HEK293 (cell line): ENCODE data around the gene GPR4.
A peak's percentile ranks its signal among the peaks of the same experiment; 100 is the strongest.

Experiments used
- FEZF1 ChIP-seq: fragments of 450-650 bp; formaldehyde crosslinking; IDR thresholded peaks from 2 replicates; pipeline ENCODE4 v1.5.1; 2016; ENCODE audit warnings: missing biosample characterization, missing genetic modification characterization
- GLIS1 ChIP-seq: fragments of 450-650 bp; formaldehyde crosslinking; IDR thresholded peaks from 2 replicates; pipeline ENCODE4 v1.5.1; 2016; ENCODE audit warnings: missing biosample characterization, missing genetic modification characterization
- KLF8 ChIP-seq: fragments of 450-650 bp; formaldehyde crosslinking; IDR thresholded peaks from 2 replicates; pipeline ENCODE4 v1.5.1; 2016; ENCODE audit warnings: missing biosample characterization, missing genetic modification characterization
- MEIS1 ChIP-seq: sonication (generic); formaldehyde crosslinking; IDR thresholded peaks from 2 replicates; pipeline ENCODE4 v1.8.1; 2022; ENCODE audit warnings: missing genetic modification reagents, mild to moderate bottlenecking, borderline replicate concordance
- MYNN ChIP-seq: fragments of 450-650 bp; formaldehyde crosslinking; IDR thresholded peaks from 2 replicates; pipeline ENCODE4 v1.5.1; 2016; ENCODE audit warnings: missing biosample characterization, missing genetic modification characterization, borderline replicate concordance
- OVOL3 ChIP-seq: fragments of 450-650 bp; formaldehyde crosslinking; IDR thresholded peaks from 2 replicates; pipeline ENCODE4 v1.5.1; 2016; ENCODE audit warnings: missing biosample characterization, missing genetic modification characterization
- ZBTB1 ChIP-seq: fragments of 450-650 bp; formaldehyde crosslinking; IDR thresholded peaks from 2 replicates; pipeline ENCODE4 v1.5.1; 2016; ENCODE audit warnings: missing biosample characterization, missing genetic modification characterization
- ZBTB48 ChIP-seq: fragments of 450-650 bp; formaldehyde crosslinking; IDR thresholded peaks from 2 replicates; pipeline ENCODE4 v1.5.1; 2016; ENCODE audit warnings: missing biosample characterization, missing genetic modification characterization
- ZNF174 ChIP-seq: fragments of 450-650 bp; formaldehyde crosslinking; IDR thresholded peaks from 2 replicates; pipeline ENCODE4 v1.5.0; 2017; ENCODE audit warnings: missing biosample characterization, mild to moderate bottlenecking, missing genetic modification characterization
- ZNF175 ChIP-seq: fragments of 450-650 bp; formaldehyde crosslinking; IDR thresholded peaks from 2 replicates; pipeline ENCODE4 v1.5.1; 2016; ENCODE audit warnings: missing biosample characterization, missing genetic modification characterization
- ZNF2 ChIP-seq: fragments of 450-650 bp; formaldehyde crosslinking; IDR thresholded peaks from 2 replicates; pipeline ENCODE4 v1.5.1; 2016; ENCODE audit warnings: missing biosample characterization, missing genetic modification characterization
- ZNF24 ChIP-seq: fragments of 450-650 bp; formaldehyde crosslinking; IDR thresholded peaks from 2 replicates; pipeline ENCODE4 v1.5.1; 2016; ENCODE audit warnings: missing biosample characterization, missing genetic modification characterization
- ZNF302 ChIP-seq: fragments of 450-650 bp; formaldehyde crosslinking; IDR thresholded peaks from 2 replicates; pipeline ENCODE4 v1.5.1; 2016; ENCODE audit warnings: missing biosample characterization, missing genetic modification characterization, low read depth
- ZNF324 ChIP-seq: fragments of 450-650 bp; formaldehyde crosslinking; IDR thresholded peaks from 2 replicates; pipeline ENCODE4 v1.5.1; 2016; ENCODE audit warnings: missing biosample characterization, missing genetic modification characterization
- ZNF366 ChIP-seq: fragments of 450-650 bp; formaldehyde crosslinking; conservative IDR thresholded peaks from 2 replicates; pipeline ENCODE4 v1.5.1; 2016; ENCODE audit warnings: missing biosample characterization, missing genetic modification characterization
- ZNF37A ChIP-seq: fragments of 450-650 bp; IDR thresholded peaks from 2 replicates; pipeline ENCODE4 v1.5.1; 2018; ENCODE audit warnings: missing biosample characterization, missing genetic modification characterization
- ZNF426 ChIP-seq: fragments of 450-650 bp; formaldehyde crosslinking; IDR thresholded peaks from 2 replicates; pipeline ENCODE4 v1.5.1; 2017; ENCODE audit warnings: missing biosample characterization, missing genetic modification characterization, mild to moderate bottlenecking, inconsistent platforms, moderate library complexity
- ZNF510 ChIP-seq: fragments of 450-650 bp; formaldehyde crosslinking; IDR thresholded peaks from 2 replicates; pipeline ENCODE4 v1.5.1; 2018; ENCODE audit warnings: mild to moderate bottlenecking, missing genetic modification characterization, missing biosample characterization; ENCODE audit not compliant: insufficient replicate concordance
- ZNF530 ChIP-seq: fragments of 450-650 bp; formaldehyde crosslinking; IDR thresholded peaks from 2 replicates; pipeline ENCODE4 v1.5.1; 2016; ENCODE audit warnings: low read depth, missing biosample characterization, missing genetic modification characterization
- ZNF549 ChIP-seq: fragments of 450-650 bp; IDR thresholded peaks from 2 replicates; pipeline ENCODE4 v1.5.1; 2018; ENCODE audit warnings: missing biosample characterization, missing genetic modification characterization, mild to moderate bottlenecking, inconsistent platforms, moderate library complexity
- ZNF555 ChIP-seq: fragments of 450-650 bp; formaldehyde crosslinking; conservative IDR thresholded peaks from 2 replicates; pipeline ENCODE4 v1.5.1; 2017; ENCODE audit warnings: missing biosample characterization, mild to moderate bottlenecking, missing genetic modification characterization, inconsistent platforms
- ZNF561 ChIP-seq: fragments of 450-650 bp; IDR thresholded peaks from 2 replicates; pipeline ENCODE4 v1.5.1; 2018; ENCODE audit warnings: missing biosample characterization, missing genetic modification characterization, borderline replicate concordance
- ZNF623 ChIP-seq: fragments of 450-650 bp; formaldehyde crosslinking; IDR thresholded peaks from 2 replicates; pipeline ENCODE4 v1.5.1; 2016; ENCODE audit warnings: missing biosample characterization, missing genetic modification characterization
- ZNF624 ChIP-seq: fragments of 450-650 bp; formaldehyde crosslinking; IDR thresholded peaks from 2 replicates; pipeline ENCODE4 v1.5.1; 2017; ENCODE audit warnings: missing biosample characterization, missing genetic modification characterization
- ZNF701 ChIP-seq: fragments of 450-650 bp; formaldehyde crosslinking; IDR thresholded peaks from 2 replicates; pipeline ENCODE4 v1.5.1; 2016; ENCODE audit warnings: missing biosample characterization, missing genetic modification characterization
- ZNF768 ChIP-seq: fragments of 450-650 bp; formaldehyde crosslinking; IDR thresholded peaks from 2 replicates; pipeline ENCODE4 v1.5.1; 2018; ENCODE audit warnings: missing biosample characterization, mild to moderate bottlenecking, missing genetic modification characterization
- ZXDB ChIP-seq: fragments of 450-650 bp; formaldehyde crosslinking; IDR thresholded peaks from 2 replicates; pipeline ENCODE4 v1.5.1; 2016; ENCODE audit warnings: missing biosample characterization, missing genetic modification characterization
- TF ChIP-seq, protein P1 (sequence below): fragments of 450-650 bp; formaldehyde crosslinking; IDR thresholded peaks from 2 replicates; pipeline ENCODE4 v1.5.1; 2016; ENCODE audit warnings: missing biosample characterization, missing genetic modification characterization
- TF ChIP-seq, protein P2 (sequence below): fragments of 450-650 bp; formaldehyde crosslinking; IDR thresholded peaks from 2 replicates; pipeline ENCODE4 v1.5.1; 2017; ENCODE audit warnings: missing biosample characterization, missing genetic modification characterization
- TF ChIP-seq, protein P3 (sequence below): fragments of 450-650 bp; formaldehyde crosslinking; IDR thresholded peaks from 2 replicates; pipeline ENCODE4 v1.5.1; 2016; ENCODE audit warnings: missing biosample characterization, missing genetic modification characterization
- TF ChIP-seq, protein P4 (sequence below): fragments of 450-650 bp; formaldehyde crosslinking; IDR thresholded peaks from 2 replicates; pipeline ENCODE4 v1.5.1; 2016; ENCODE audit warnings: missing biosample characterization, missing genetic modification characterization
- TF ChIP-seq, protein P5 (sequence below): fragments of 450-650 bp; formaldehyde crosslinking; IDR thresholded peaks from 2 replicates; pipeline ENCODE4 v1.5.1; 2016; ENCODE audit warnings: missing biosample characterization, missing genetic modification characterization, low read depth

GPR4 gene

DNA sequence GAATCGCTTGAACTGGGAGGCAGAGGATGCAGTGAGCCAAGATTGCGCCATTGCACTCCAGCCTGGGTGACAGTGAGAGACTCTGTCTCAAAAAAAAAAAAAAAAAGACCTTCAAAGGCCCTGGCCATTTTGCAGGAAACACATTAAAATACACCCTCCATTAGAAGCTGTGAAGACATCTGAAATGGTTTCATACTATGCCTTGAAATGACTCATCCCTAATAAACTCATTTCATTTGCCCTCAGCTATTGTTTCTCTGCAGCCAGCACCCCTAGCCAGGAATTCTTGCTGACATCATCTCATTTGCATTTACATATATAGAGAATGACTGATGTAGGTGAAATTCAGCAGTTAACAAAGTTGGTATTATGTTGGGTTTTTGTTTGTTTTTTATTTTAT lies 28.5 kb upstream of the GPR4 start (continued):
- TF ChIP-seq ZNF366 (tag by site-specific recombination) (peak; percentile 87), ZNF2 (tag by site-specific recombination) (0 out of 2 replicates have a peak, but pooled peaks have one; percentile 23), ZNF174 (tag by site-specific recombination) (no peak), ZBTB1 (no peak), GLIS1 (peak; percentile 80), ZNF510 (tag by site-specific recombination) (no peak), ZNF623 (tag by site-specific recombination) (no peak), KLF8 (tag by site-specific recombination) (peak; percentile 59; the same call in 1 of the 2 replicates), ZNF324 (tag by site-specific recombination) (peak; percentile 14; the same call in 1 of the 2 replicates), ZNF561 (tag by site-specific recombination) (no peak), ZNF24 (tag by site-specific recombination) (peak; percentile 95), ZXDB (tag by site-specific recombination) (peak; percentile 32; the same call in 1 of the 2 replicates), ZNF701 (no peak), MYNN (tag by site-specific recombination) (no peak), MEIS1 (no peak), ZBTB48 (tag by site-specific recombination) (peak; percentile 16; the same call in 1 of the 2 replicates), ZNF624 (tag by site-specific recombination) (no peak), ZNF426 (tag by site-specific recombination) (no peak), ZNF549 (tag by site-specific recombination) (no peak), OVOL3 (tag by site-specific recombination) (no peak), ZNF175 (tag by site-specific recombination) (no peak), ZNF302 (tag by site-specific recombination) (no peak), ZNF768 (tag by site-specific recombination) (no peak), FEZF1 (tag by site-specific recombination) (peak; percentile 84), ZNF530 (tag by site-specific recombination) (no peak), ZNF37A (tag by site-specific recombination) (no peak), ZNF555 (tag by site-specific recombination) (no peak)
- TF ChIP-seq, protein P1, sequence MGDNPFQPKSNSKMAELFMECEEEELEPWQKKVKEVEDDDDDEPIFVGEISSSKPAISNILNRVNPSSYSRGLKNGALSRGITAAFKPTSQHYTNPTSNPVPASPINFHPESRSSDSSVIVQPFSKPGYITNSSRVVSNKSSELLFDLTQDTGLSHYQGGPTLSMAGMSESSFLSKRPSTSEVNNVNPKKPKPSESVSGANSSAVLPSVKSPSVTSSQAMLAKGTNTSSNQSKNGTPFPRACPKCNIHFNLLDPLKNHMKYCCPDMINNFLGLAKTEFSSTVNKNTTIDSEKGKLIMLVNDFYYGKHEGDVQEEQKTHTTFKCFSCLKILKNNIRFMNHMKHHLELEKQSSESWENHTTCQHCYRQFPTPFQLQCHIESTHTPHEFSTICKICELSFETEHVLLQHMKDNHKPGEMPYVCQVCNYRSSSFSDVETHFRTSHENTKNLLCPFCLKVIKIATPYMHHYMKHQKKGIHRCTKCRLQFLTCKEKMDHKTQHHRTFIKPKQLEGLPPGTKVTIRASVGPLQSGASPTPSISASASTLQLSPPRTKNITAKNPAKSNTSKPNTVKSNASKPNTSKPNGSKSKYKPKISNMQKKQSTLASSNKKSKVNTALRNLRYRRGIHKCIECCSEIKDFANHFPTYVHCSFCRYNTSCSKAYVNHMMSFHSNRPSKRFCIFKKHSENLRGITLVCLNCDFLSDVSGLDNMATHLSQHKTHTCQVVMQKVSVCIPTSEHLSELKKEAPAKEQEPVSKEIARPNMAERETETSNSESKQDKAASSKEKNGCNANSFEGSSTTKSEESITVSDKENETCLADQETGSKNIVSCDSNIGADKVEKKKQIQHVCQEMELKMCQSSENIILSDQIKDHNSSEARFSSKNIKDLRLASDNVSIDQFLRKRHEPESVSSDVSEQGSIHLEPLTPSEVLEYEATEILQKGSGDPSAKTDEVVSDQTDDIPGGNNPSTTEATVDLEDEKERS (tag by site-specific recombination) = no peak
- TF ChIP-seq, protein P2, sequence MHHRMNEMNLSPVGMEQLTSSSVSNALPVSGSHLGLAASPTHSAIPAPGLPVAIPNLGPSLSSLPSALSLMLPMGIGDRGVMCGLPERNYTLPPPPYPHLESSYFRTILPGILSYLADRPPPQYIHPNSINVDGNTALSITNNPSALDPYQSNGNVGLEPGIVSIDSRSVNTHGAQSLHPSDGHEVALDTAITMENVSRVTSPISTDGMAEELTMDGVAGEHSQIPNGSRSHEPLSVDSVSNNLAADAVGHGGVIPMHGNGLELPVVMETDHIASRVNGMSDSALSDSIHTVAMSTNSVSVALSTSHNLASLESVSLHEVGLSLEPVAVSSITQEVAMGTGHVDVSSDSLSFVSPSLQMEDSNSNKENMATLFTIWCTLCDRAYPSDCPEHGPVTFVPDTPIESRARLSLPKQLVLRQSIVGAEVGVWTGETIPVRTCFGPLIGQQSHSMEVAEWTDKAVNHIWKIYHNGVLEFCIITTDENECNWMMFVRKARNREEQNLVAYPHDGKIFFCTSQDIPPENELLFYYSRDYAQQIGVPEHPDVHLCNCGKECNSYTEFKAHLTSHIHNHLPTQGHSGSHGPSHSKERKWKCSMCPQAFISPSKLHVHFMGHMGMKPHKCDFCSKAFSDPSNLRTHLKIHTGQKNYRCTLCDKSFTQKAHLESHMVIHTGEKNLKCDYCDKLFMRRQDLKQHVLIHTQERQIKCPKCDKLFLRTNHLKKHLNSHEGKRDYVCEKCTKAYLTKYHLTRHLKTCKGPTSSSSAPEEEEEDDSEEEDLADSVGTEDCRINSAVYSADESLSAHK (tag by site-specific recombination) = peak; percentile 33; the same call in 1 of the 2 replicates
- TF ChIP-seq, protein P3, sequence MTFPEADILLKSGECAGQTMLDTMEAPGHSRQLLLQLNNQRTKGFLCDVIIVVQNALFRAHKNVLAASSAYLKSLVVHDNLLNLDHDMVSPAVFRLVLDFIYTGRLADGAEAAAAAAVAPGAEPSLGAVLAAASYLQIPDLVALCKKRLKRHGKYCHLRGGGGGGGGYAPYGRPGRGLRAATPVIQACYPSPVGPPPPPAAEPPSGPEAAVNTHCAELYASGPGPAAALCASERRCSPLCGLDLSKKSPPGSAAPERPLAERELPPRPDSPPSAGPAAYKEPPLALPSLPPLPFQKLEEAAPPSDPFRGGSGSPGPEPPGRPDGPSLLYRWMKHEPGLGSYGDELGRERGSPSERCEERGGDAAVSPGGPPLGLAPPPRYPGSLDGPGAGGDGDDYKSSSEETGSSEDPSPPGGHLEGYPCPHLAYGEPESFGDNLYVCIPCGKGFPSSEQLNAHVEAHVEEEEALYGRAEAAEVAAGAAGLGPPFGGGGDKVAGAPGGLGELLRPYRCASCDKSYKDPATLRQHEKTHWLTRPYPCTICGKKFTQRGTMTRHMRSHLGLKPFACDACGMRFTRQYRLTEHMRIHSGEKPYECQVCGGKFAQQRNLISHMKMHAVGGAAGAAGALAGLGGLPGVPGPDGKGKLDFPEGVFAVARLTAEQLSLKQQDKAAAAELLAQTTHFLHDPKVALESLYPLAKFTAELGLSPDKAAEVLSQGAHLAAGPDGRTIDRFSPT (tag by site-specific recombination) = peak; percentile 79
- TF ChIP-seq, protein P4, sequence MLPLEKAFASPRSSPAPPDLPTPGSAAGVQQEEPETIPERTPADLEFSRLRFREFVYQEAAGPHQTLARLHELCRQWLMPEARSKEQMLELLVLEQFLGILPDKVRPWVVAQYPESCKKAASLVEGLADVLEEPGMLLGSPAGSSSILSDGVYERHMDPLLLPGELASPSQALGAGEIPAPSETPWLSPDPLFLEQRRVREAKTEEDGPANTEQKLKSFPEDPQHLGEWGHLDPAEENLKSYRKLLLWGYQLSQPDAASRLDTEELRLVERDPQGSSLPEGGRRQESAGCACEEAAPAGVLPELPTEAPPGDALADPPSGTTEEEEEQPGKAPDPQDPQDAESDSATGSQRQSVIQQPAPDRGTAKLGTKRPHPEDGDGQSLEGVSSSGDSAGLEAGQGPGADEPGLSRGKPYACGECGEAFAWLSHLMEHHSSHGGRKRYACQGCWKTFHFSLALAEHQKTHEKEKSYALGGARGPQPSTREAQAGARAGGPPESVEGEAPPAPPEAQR = no peak
- TF ChIP-seq, protein P5, sequence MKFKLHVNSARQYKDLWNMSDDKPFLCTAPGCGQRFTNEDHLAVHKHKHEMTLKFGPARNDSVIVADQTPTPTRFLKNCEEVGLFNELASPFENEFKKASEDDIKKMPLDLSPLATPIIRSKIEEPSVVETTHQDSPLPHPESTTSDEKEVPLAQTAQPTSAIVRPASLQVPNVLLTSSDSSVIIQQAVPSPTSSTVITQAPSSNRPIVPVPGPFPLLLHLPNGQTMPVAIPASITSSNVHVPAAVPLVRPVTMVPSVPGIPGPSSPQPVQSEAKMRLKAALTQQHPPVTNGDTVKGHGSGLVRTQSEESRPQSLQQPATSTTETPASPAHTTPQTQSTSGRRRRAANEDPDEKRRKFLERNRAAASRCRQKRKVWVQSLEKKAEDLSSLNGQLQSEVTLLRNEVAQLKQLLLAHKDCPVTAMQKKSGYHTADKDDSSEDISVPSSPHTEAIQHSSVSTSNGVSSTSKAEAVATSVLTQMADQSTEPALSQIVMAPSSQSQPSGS (tag by site-specific recombination) = peak; percentile 65
